ENCODE data around the gene ZBTB42.

The ZBTB42 gene

GRCh38 chr14:104844306-104845032 is 43.6 kb downstream of the ZBTB42 start:
- DNase-seq: no peak

DNA sequence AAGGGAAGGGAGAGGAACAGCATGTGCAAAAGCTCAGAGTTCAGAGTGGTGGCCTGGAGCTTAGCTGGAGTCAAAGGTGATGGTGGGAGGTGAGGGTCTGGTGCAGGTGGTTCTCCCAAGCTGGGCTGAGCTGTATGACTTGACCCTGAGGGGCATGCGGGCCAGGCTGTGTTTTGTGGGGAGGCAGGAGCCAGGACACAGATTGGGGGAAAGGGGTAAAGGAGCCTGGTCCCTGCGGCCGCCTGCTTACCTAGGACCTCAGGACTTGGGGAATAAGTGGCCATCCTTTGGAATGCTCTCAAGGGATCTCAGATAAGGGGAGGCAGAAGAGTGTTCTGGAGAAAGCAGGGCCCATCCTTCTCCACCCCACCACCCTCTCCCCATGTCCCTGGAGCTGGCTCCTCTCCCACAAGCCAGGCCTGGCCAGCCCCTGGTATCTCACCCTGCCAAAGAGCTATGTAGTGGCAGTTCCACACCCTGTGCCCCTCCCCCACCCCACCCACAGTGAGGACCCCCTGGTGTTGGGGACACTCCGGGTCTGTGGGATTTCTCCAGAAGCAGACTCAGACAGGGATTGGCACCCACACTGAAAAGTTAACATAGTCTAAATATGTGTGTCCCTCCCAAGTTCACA is 44.2 kb downstream of the ZBTB42 start:
- no peak for DNase-seq

GRCh38 chr14:104845834-104846441 is 45.0 kb downstream of the ZBTB42 start:
- DNase-seq: no peak

DNA sequence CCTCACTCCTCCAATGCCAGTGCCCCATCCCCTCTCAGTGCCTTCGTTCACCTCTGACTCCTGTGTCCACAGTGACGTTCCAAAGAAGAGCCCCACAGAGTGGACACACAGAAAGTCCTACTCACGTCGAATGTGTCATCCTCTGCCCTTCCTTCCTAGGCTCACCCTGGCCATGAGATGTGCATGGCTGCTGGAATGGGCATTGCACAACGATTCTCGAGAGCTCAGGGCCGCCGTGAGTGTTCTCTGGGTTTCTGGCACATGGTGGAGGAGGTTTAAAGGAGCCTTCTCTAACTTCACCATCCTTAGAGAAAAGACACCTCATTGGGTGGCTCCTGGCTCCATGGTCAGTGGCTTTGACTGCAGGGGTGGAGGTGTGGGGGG is 51.4 kb downstream of the ZBTB42 start:
- no peak for DNase-seq

Data from NCI-H1105 (cell line).